D341Med (cell line): Measurements from ENCODE around the gene RNF169.

ENCODE experiments used
- DNase-seq: peaks from one replicate; pipeline ENCODE4 v3.0.0; 2012; ENCODE audit warnings: low spot score

The RNF169 gene, protein sequence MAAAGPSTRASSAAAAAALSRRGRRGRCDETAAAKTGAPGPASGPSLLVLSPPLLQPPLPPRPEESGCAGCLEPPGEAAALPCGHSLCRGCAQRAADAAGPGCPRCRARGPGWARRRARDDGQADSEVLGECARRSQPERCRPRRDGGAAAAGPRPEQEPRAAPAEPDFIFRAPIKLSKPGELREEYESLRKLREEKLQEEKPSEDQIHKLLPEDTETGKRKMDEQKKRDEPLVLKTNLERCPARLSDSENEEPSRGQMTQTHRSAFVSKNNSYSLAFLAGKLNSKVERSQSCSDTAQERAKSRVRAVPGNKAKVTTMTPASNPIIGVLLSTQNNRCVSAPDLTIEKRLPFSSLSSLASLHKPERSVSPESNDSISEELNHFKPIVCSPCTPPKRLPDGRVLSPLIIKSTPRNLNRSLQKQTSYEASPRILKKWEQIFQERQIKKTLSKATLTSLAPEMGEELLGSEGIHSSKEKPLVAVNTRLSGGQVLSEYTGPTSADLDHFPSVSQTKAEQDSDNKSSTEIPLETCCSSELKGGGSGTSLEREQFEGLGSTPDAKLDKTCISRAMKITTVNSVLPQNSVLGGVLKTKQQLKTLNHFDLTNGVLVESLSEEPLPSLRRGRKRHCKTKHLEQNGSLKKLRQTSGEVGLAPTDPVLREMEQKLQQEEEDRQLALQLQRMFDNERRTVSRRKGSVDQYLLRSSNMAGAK

DNA sequence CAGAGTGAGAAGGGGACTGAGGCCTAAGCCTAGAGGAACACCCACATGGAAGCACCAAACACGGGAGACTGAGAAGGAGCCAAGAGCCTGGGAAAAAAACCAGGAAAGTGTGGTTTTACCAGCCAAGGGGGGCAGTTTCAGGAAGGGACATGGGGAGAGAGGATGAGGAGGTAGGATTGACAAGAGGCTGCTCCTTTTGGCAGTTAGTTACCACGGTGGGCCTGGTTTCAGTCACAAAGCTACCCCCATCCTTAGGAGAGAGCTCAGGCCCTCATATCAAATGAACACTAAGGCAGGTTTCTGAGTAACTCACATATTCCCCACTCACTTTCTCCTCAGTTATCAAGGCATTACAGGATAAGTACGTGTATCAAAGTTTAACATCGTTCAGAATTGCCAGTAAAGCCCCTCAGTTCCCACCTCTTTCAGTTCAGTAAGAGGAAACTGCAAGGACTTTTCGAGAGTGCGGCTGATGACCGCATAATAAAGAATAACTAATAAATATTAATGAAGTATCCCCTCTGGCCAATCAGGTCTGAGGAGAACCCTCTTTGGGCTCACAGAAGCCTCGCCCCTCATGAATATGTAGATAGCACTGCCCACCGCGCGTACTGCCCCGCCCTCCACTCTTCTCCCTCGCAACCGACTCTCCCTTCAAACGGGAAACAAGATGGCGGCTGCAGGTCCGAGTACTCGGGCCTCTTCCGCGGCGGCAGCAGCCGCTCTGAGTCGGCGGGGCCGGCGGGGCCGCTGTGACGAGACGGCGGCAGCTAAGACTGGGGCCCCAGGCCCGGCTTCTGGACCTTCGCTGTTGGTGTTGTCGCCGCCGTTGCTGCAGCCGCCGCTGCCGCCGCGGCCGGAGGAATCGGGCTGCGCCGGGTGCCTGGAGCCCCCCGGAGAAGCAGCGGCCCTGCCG, at the start of gene RNF169:
Gene RNF169 (plus strand): TSS at position 639 of the 916 bp plus-strand sequence. CDS start 32 bp downstream, at position 671.
- DNase-seq, result peak; percentile 94

- no peak for DNase-seq
Measured at GRCh38 chr11:74699615-74700396, 48.8 kb upstream of the RNF169 start.

- no peak for DNase-seq
Measured at GRCh38 chr11:74701351-74701750, 47.3 kb upstream of the RNF169 start.

GRCh38 chr11:74702383-74703007, 46.2 kb upstream of the RNF169 start:
- peak; percentile 83 for DNase-seq

DNA sequence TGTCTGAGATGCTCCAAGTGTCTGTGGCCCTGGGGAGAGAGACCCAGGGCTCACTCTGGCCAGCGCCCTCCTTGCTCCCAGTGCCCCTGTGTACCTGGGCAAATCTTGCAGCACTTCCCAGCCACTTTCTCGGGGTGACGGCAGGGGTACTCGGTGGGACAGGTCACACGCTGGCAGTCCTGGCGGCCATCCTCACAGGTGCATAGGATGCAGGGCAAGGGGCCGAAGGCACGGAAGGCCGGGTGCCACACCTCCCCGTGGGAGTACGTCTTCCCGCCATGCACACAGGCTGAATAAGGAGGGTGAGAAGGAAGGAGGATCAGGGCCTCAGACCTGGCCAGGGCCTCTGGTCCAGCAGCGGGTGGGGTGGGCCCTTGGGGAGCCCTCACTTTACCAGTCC, 45.4 kb upstream of the RNF169 start:
- DNase-seq, result no peak

- DNase-seq, result no peak
Measured at GRCh38 chr11:74707182-74707581, 41.5 kb upstream of the RNF169 start.

DNA sequence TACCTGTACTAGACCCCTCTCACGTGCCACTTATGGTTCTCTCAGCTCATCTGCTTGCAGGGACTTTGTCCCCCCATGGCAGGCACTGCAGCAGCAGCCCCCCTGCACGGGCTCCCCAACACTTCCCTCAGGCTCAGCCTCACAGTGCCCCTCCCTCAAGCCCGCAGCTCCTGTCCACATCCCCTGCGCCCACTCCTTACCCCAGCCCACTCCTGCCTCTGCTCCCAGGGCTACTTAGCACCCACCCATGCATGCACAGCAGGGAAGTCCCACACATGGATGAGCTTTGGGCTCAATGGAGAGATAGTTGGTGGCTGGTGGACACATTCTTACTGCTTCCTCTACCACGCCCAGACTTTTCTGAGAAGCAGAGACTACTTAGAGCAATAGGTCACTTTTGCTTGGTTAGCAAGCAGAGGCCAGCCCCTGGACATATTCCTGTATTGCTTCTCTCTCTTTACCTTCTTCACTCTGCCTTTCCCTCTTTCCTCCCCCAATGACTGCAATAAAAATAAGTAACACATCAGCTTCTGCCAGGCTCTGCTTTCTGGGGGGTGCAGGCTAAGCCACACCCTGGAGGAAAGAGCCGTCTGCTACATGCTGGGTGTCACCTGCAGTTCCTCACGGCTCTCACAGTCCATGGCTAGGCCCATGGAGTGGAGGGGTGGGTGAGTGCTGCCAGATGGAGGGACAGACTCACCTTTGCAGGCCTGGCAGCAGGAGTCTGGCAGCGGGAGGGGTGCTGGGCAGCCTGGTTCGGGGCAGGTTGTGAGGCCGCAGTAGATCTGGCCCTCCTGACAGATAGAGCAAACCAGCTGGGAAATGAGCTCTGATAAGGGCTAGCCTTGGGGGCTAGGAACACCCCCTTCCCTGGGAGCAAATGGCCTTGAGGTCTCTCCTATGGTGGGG, 40.8 kb upstream of the RNF169 start:
- DNase-seq, result no peak

GRCh38 chr11:74709175-74709574, 39.5 kb upstream of the RNF169 start:
- DNase-seq, result no peak

GRCh38 chr11:74710281-74710938, 38.2 kb upstream of the RNF169 start:
- DNase-seq, result no peak

GRCh38 chr11:74713686-74714085, 35.0 kb upstream of the RNF169 start:
- no peak for DNase-seq

DNA sequence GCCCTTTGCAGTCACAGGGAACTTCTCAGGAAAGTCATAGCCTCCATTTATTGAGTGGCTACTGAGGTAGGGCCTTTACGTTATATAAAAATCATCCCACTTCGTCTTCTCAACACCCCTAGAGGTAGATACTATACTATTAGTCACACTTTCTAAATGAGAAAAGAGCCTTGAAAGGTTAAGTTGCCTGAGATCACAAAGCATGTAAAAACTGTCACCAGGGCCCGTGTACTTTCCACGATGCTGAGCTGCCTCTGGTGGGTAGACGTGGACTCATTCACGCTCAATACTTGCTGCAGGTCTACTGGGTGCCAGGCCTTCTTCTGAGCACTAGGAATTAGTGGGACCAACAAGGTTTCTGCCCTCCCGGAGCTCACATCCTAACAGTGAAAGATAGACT, 33.7 kb upstream of the RNF169 start:
- DNase-seq, result no peak

DNA sequence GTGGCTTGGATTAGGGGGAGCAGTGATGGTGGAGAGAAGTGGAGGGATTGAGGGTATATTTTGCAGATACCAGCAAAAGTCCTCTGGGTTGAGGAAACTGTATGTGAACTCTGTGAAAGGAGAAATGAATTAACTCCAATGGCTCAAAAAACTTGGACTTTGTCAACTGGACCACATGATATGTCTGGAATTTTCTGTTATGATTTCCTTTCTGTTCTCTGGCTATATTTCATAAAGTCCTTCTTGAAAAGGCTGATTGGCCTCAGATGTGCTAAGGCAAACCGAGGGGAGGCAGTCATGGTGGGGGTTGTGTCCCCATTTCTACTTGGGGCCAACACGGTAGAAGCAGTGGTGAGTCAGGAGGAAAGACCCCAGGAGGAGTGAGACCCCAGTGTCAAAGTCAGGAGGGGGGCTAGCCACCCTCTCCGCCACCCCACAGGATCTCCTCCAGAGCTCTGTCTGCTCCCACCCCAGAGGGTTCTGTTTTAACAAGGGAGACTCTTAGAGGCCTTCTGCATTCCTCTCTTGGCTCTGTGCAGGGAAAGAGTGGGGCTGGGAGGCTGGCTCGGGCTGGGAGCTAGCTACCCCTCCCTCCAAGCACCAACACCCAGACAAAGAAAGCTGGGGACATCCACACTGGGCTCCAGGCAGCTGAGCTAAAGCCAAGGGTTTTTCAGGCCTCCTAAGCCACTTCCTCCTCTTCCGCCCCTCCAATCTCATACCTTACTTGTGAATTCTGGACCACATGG, 31.3 kb upstream of the RNF169 start:
- no peak for DNase-seq

- DNase-seq, result no peak
Measured at GRCh38 chr11:74719011-74719410, 29.6 kb upstream of the RNF169 start.

GRCh38 chr11:74720596-74721478, 27.8 kb upstream of the RNF169 start:
- DNase-seq, result no peak

DNA sequence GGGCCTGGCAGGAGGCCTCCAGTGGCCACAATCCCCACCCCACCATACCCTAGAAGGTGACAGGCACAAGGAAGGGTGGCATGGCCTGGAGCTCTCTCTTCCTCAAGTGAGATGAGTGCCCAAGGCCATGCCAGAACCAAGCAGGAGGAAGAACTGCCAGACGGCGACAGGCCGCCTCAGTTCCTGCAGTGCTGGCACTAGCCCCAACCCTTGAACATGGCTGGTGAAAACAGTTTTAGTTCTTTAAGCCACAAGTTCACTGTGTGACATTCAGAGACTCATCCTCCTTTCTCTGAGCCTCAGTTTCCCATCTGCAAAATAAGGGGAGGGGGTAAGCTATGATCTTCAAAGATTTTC, 27.2 kb upstream of the RNF169 start:
- DNase-seq, result no peak

DNA sequence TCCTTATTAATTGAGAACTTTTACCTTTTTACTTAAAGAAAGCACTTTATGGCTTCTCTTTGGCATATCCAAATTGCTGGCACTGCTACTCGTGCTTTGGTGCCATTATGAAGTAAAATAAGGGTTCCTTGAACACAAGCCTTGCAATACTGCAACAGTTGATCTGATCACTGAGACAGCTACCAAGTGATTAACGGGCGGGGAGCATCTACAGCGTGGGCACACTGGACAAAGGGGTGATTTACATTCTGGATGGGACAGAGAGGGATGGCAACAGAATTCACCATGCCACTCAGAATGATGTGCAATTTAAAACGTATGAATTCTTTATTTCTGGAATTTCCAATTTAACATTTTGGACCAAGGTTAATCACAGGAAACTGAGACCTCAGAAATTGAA, 25.1 kb upstream of the RNF169 start:
- no peak for DNase-seq

DNA sequence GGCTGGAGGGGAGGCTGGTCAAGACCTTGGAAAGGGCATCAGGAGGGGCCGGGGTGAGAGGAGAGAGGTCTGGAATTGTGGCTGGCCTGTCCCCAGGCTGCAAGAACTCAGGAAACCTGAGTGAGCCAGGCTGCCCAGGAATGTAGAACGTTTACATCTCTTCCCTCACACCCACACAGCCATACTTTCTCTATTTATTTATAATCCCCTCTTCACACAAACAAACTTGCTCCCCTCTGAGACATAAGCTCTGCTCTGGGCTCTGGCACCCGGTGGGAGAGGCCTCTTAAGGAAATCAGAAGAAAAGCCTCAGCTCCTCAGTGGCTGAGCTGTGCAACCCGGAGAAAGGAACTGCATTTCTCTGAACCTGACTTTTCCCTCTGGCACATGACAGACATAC, 22.9 kb upstream of the RNF169 start:
- no peak for DNase-seq
